Measurements from ENCODE around the gene SMIM45.
A peak's percentile ranks its signal among the peaks of the same experiment; 100 is the strongest.

SMIM45 gene

GRCh38 chr22:41951898-41952474 is at the start of gene SMIM45:
Gene SMIM45 (plus strand): TSS chr22:41952150.
- DNase-seq (ENCODE audit: low read depth): peak; percentile 12

DNA sequence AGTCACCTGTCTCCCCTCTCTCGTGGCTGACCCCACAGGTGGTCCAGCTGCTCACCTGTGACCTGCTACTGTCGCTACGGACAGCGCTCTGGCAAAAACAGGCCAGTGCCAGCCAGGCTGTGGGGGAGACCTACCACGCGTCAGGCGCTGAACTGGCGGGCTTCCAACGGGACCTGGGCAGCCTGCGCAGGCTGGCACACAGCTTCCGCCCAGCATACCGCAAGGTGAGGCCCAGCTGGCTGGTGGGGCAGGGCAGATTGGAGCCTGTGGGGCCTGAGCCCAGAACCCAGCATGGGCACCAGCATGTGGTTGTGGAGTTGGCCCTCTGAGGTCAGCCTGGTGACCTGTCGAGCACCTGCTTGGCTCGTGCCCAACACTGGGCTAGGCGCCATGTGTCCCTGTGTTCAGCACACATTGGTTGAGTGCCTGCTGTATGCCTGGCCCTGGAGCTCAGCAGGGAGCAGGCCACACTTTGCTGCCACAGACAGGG is 49.0 kb upstream of the SMIM45 start:
- peak; percentile 31 for DNase-seq (ENCODE audit: low read depth)

- DNase-seq (ENCODE audit: low read depth): no peak
Observed at GRCh38 chr22:41904450-41905410, 47.2 kb upstream of the SMIM45 start.

- DNase-seq (ENCODE audit: low read depth): no peak
Observed at GRCh38 chr22:41905411-41906202, 46.3 kb upstream of the SMIM45 start.

- no peak for DNase-seq (ENCODE audit: low read depth)
Observed at GRCh38 chr22:41906822-41907221, 45.1 kb upstream of the SMIM45 start.

GRCh38 chr22:41907436-41908401 is 44.2 kb upstream of the SMIM45 start:
- no peak for DNase-seq (ENCODE audit: low read depth)

DNA sequence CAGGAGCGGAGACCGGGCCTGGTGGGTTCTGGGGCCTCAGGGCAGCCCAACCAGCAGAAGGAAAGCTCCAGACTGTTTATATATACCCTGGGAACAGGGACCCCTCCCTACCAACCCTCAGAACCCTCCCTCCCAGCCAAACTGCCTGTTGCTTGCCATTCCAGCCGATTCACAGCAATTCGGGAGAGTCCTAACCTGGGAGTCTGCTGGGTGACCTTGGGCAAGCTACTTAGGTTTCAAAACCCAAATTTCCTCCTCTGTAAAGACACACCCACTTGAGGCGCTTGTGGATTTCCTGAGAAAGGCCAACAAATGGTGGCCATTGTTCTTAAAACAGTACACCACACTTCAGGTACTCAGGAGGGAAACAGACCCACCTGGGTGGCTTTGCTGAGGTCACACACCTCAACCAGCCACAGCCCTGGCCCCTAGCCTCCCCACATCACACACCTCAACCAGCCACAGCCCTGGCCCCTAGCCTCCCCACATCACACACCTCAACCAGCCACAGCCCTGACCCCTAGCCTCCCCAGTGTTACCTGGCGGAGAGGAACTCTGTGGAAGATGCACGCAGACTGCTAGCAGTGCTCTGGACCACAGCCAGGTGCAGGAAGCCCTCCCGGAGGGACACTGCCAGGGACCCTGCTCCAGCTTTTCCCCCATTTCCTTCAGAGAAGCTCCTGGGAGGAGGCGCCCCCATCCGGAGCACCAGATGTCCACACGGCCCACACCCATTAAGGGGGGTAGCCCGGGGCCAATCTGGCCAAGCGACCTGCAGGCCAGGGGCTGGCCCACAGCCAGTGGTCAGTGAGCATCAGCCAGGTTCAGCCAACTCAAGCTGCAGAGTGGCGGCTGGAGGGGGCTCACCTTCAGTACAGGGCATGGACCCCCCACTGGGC is 43.3 kb upstream of the SMIM45 start:
- no peak for DNase-seq (ENCODE audit: low read depth)

- no peak for DNase-seq (ENCODE audit: low read depth)
Observed at GRCh38 chr22:41909310-41910049, 42.5 kb upstream of the SMIM45 start.

DNA sequence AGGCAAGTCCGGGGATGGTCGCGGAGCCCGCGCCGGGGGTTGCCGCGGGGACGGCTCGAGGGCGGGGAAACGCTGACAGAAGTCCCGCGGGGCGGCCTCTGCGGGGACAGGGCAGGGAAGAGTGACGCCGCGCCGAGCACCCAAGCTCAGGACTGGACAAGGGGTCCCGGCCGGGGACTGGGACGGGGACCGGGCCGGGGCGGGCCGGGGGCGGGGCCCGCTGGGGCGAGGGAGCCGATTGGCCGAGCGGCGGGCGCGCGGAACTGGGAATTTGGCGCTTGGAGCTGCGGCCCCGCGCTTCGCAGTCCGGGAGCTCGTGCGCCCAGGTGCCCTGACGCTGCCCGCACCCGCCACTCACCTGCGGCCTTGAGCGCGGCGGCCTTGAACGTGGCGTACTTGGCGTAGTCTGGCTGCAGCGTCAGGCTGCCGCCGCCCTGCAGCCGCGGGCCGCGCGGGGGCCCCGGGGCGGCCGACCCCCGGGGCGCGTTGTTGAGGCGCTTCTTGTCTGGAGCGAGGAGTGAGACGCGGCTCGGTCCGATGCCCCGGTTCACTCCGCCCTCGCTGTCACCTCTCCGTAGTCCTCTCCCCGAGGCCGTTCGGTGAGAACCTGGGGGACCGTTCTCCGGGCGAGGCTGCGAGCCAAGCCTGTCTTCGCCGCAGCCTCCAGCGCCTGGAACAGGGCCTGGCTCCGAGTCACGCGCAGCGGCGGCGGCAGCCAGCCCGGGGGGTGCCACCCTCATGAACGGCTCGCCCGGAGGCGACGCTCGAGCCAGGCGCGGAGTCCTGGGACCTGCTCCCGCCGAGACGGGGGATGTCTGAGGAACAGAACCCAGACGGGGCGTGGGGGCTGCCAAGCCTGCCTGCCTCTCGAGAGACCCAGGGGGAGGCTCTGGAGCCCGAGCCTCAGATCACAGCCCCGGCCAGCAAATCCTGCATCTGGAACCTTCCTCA is 41.6 kb upstream of the SMIM45 start:
- DNase-seq (ENCODE audit: low read depth): no peak

GRCh38 chr22:41911001-41911611 is 40.8 kb upstream of the SMIM45 start:
- DNase-seq (ENCODE audit: low read depth): no peak

DNA sequence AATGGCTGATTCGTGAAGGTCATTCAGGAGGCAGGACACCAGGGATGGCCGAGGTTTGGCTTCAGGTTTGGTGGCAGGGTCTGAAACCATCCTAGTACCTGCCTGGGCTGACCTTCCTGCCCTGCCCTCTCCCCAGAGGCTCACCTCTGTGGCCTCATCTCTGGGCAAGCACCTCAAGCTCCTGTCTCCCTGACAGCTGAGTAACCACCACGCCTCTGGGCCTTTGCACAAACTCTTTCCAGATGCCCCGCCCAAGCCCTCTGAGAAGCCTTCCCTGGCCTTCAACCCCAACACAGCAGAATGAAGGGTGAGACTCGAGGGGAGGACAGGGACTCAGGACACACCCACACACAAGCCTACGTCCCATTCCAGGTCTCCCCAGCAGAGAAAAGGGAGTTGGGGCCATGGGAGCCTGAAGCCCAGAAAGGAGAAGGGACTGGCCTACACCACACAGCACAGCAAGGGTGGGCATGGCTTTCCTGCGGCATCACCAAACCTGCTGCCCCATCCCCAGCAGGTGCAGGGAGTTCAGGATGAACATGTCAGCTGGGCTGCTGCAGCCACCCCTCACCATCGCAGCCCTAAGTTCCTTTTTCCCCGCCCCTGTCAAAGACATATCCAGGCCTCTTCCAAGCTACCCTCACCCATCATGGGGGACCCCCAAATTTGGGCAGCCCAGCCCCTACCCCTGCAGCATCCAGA is 39.5 kb upstream of the SMIM45 start:
- no peak for DNase-seq (ENCODE audit: low read depth)

GRCh38 chr22:41913040-41913719 is 38.8 kb upstream of the SMIM45 start:
- no peak for DNase-seq (ENCODE audit: low read depth)

DNA sequence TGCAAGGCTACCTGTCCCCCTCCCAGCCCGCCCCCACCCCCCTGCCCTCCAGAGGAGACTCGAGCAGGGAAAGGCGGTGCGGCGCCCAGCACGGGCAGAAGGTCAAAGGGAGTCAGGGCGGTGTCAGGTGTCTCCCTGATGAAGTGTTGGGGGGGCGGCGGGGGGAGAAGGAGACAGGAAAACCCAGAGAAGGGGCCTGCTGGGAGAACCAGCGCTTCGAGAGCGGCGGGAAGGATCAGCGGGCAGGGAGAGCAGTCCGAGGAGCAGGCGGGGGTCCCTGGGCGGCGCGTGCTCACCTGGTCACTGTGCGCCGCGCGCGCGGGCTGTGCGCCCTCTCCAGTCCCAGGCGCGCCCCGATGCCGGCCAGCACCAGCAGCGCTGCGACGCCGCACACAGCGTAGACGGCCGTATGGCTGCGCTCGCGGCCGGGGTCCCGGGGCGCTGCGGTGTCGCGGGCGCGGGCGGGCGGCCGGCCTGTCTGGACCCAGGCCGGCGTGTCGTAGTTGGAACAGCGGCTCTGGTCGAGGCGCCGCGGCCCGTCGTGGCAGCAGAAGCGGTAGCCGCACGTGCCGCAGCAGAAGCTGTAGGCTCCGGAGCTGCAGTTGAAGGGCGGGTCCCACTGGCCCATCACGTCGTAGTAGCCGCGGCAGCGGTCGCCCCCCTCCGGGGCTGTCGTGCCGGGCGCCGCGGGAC is 38.0 kb upstream of the SMIM45 start:
- no peak for DNase-seq (ENCODE audit: low read depth)

DNA sequence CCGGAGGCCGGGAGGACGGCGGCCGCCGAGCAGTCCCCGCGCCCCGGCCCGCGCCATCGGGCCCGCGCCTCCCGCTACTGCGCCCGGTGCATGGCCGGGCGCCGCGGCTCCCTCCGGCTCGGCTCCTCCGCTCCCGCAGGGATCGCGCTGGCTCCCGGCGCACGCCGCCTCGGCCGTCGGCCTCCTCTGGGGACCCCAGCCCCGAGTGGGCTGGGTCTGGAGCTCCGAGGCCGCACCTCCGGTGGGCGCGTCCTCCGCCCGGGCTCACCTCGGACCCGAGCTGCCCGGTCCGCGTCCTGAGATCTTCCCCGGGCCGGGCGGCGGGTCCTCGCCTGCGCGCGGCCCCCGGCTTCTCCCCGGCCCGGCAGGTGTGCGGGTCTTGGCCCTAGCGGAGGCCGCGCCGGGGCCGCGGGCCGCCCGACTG is 37.3 kb upstream of the SMIM45 start:
- DNase-seq (ENCODE audit: low read depth): no peak

Measured in myocyte (in vitro differentiated cells).